PFSK-1 (cell line): ENCODE data around the gene ELMO1.

Source experiments
- POLR2AphosphoS5 ChIP-seq: IDR thresholded peaks from 2 replicates; pipeline ENCODE4 v1.6.1; 2012; ENCODE audit warnings: low read depth, mild to moderate bottlenecking, control low read depth, low read length, moderate library complexity
- REST ChIP-seq, 2 experiments: IDR thresholded peaks; 2 replicates each; pipeline versions ENCODE4 v1.6.1 to v1.8.0; 2011 to 2012; ENCODE audit warnings: low read depth in 2 of 2, low read length in 2 of 2, control low read depth in 1 of 2, inconsistent platforms in 1 of 2, mild to moderate bottlenecking in 1 of 2, moderate library complexity in 1 of 2; ENCODE audit not compliant: insufficient read depth in 1 of 2
- SIN3A ChIP-seq: IDR thresholded peaks from 2 replicates; pipeline ENCODE4 v1.6.1; 2012; ENCODE audit warnings: mild to moderate bottlenecking, low read length, moderate library complexity, borderline replicate concordance; ENCODE audit not compliant: insufficient read depth
- TAF1 ChIP-seq: IDR thresholded peaks from 2 replicates; pipeline ENCODE4 v1.6.1; 2012; ENCODE audit warnings: low read length, control low read depth, borderline replicate concordance; ENCODE audit not compliant: insufficient read depth

- TF ChIP-seq REST (IDR thresholded peaks at IDR 0.05; ENCODE audit: insufficient read depth in 1 of 2, low read depth in 2 of 2, low read length in 2 of 2) = no peak
- TF ChIP-seq TAF1 = no peak
- no peak for TF ChIP-seq POLR2AphosphoS5
- TF ChIP-seq SIN3A = no peak
Measured at GRCh38 chr7:37428681-37429434, 19.8 kb downstream of the ELMO1 start.
